HepG2 (cell line): Measurements from ENCODE around the gene HACD2. TPM values are rescaled to one million over a fixed set of nuclear protein-coding genes. Genes with fewer than 3 reads are reported as not detected.
A peak's percentile ranks its signal among the peaks of the same experiment; 100 is the strongest.

ENCODE experiments used
- ELF1 ChIP-seq: sonication (generic); formaldehyde crosslinking; IDR thresholded peaks from 2 replicates; pipeline ENCODE4 v1.4.0; 2020; ENCODE audit warnings: missing genetic modification reagents
- ELF4 ChIP-seq: sonication (generic); formaldehyde crosslinking; IDR thresholded peaks from 2 replicates; pipeline ENCODE4 v1.5.0; 2020; ENCODE audit warnings: missing genetic modification reagents, mild to moderate bottlenecking, moderate library complexity, borderline replicate concordance
- ESRRA ChIP-seq: sonication (generic); formaldehyde crosslinking; IDR thresholded peaks from 2 replicates; pipeline ENCODE4 v1.5.1; 2020; ENCODE audit warnings: mild to moderate bottlenecking, low read depth, missing genetic modification reagents
- IRF1 ChIP-seq: sonication (generic); formaldehyde crosslinking; IDR thresholded peaks from 2 replicates; pipeline ENCODE4 v1.4.0; 2020; ENCODE audit warnings: low read depth, mild to moderate bottlenecking, missing genetic modification reagents
- MAZ ChIP-seq, 2 experiments: sonication (generic) in 1 of 2; formaldehyde crosslinking in 1 of 2; IDR thresholded peaks; 2 replicates each; pipeline versions ENCODE4 v1.5.0 to v1.6.1; 2012 to 2020; ENCODE audit warnings: low read depth in 2 of 2, mild to moderate bottlenecking in 2 of 2, borderline replicate concordance in 1 of 2, improper control_type of control experiment in 1 of 2, low read length in 1 of 2, missing genetic modification reagents in 1 of 2, moderate library complexity in 1 of 2
- PTBP1 ChIP-seq: fragments of 200-400 bp; formaldehyde crosslinking; IDR thresholded peaks from 2 replicates; pipeline ENCODE4 v1.6.1; 2018; ENCODE audit warnings: low read length, low read depth; ENCODE audit not compliant: poor library complexity, severe bottlenecking
- SALL1 ChIP-seq: sonication (generic); formaldehyde crosslinking; IDR thresholded peaks from 2 replicates; pipeline ENCODE4 v1.8.0; 2022; ENCODE audit warnings: mild to moderate bottlenecking, missing genetic modification reagents
- SNAPC4 ChIP-seq: sonication (generic); formaldehyde crosslinking; IDR thresholded peaks from 2 replicates; pipeline ENCODE4 v1.4.0; 2020; ENCODE audit warnings: mild to moderate bottlenecking, missing genetic modification reagents
- THRA ChIP-seq: sonication (generic); formaldehyde crosslinking; IDR thresholded peaks from 2 replicates; pipeline ENCODE4 v1.4.0; 2020; ENCODE audit warnings: missing genetic modification reagents, borderline replicate concordance
- ZBTB3 ChIP-seq: sonication (generic); formaldehyde crosslinking; IDR thresholded peaks from 2 replicates; pipeline ENCODE4 v1.4.0; 2020; ENCODE audit warnings: low read depth, mild to moderate bottlenecking, moderate library complexity, missing genetic modification reagents, borderline replicate concordance
- ZMYM4 ChIP-seq: sonication (generic); formaldehyde crosslinking; IDR thresholded peaks from 2 replicates; pipeline ENCODE4 v1.8.1; 2023; ENCODE audit warnings: mild to moderate bottlenecking, missing genetic modification reagents
- ZNF30 ChIP-seq: sonication (generic); formaldehyde crosslinking; IDR thresholded peaks from 2 replicates; pipeline ENCODE4 v1.5.0; 2020; ENCODE audit warnings: mild to moderate bottlenecking, missing genetic modification reagents
- ZNF335 ChIP-seq: sonication (generic); formaldehyde crosslinking; IDR thresholded peaks from 2 replicates; pipeline ENCODE4 v1.4.0; 2020; ENCODE audit warnings: missing genetic modification reagents
- ZNF512B ChIP-seq: sonication (generic); formaldehyde crosslinking; IDR thresholded peaks from 2 replicates; pipeline ENCODE4 v1.5.1; 2020; ENCODE audit warnings: missing genetic modification reagents, mild to moderate bottlenecking, borderline replicate concordance
- ZNF556 ChIP-seq: sonication (generic); formaldehyde crosslinking; IDR thresholded peaks from 2 replicates; pipeline ENCODE4 v1.4.0; 2020; ENCODE audit warnings: mild to moderate bottlenecking, missing genetic modification reagents, borderline replicate concordance
- ZNF570 ChIP-seq: sonication (generic); formaldehyde crosslinking; IDR thresholded peaks from 2 replicates; pipeline ENCODE4 v1.4.0; 2020; ENCODE audit warnings: mild to moderate bottlenecking, missing genetic modification reagents, borderline replicate concordance
- polyA plus RNA-seq, 8 experiments: library from polyadenylated mRNA; depleted of rRNA in 3 of 8; stranded (reverse) in 7 of 8; unstranded in 1 of 8; fragments of >200 nt; fragmentation: Illumina TruSeq in 4 of 8; extraction: Trizol in 4 of 8; gene quantifications; 2 replicates each; pipeline versions ENCODE4 v1.2.1 to v1.2.3, GENCODE V29; 2011 to 2016; ENCODE audit warnings: low read depth in 4 of 8, missing spikeins in 1 of 8, mixed read lengths in 1 of 8; ENCODE audit not compliant: insufficient read depth in 1 of 8
- total RNA-seq, 5 experiments: library from RNA; depleted of rRNA; stranded (reverse); fragments of >200 nt; fragmentation: Illumina TruSeq; extraction: Trizol; gene quantifications; 2 replicates each; pipeline ENCODE4 v1.2.3, GENCODE V29; 2016; ENCODE audit warnings: low read depth in 1 of 5

The HACD2 gene
- total and polyA plus RNA-seq, 2 of the 13 experiments (the other 11 are each of a cell fraction or from before 2014, with no cell fraction given) = 47.0 to 50.4 TPM

- TF ChIP-seq ZNF512B (CRISPR knock-in tag) = no peak
- peak; percentile 53; the same call in 1 of the 2 replicates for TF ChIP-seq ELF1
- no peak for TF ChIP-seq IRF1 (CRISPR knock-in tag)
- TF ChIP-seq ZNF556 (CRISPR knock-in tag) = peak; percentile 68
- no peak for TF ChIP-seq ZNF570
- no peak for TF ChIP-seq ELF4 (CRISPR knock-in tag)
- peak; percentile 99 for TF ChIP-seq ZNF335 (CRISPR knock-in tag)
- no peak for TF ChIP-seq PTBP1
- TF ChIP-seq MAZ (IDR thresholded peaks at IDR 0.05; ENCODE audit: borderline replicate concordance, low read depth, low read length) = peak; percentile 74
- peak; percentile 73 for TF ChIP-seq MAZ (CRISPR knock-in tag; IDR thresholded peaks at IDR 0.05; ENCODE audit: low read depth)
- TF ChIP-seq ZNF30 (CRISPR knock-in tag) = no peak
- TF ChIP-seq THRA (CRISPR knock-in tag) = peak; percentile 60
- TF ChIP-seq SNAPC4 (CRISPR knock-in tag) = peak; percentile 58; the same call in 1 of the 2 replicates
- TF ChIP-seq ZBTB3 = peak; percentile 48; the same call in 1 of the 2 replicates
- TF ChIP-seq ESRRA (CRISPR knock-in tag) = peak; percentile 71
- TF ChIP-seq ZMYM4 (CRISPR knock-in tag) = peak; percentile 90
- TF ChIP-seq SALL1 (CRISPR knock-in tag) = peak; percentile 61; the same call in 1 of the 2 replicates
Measured at GRCh38 chr3:123584988-123585937, at the start of gene HACD2 (continued).
